ENCODE results near the gene SWI5.

Gene SWI5

GRCh38 chr9:128252317-128253139 is 23.5 kb upstream of the SWI5 start:
- no peak for DNase-seq (ENCODE audit: low read depth)

GRCh38 chr9:128253140-128253990 is 22.7 kb upstream of the SWI5 start:
- DNase-seq (ENCODE audit: low read depth): no peak

- no peak for DNase-seq (ENCODE audit: low read depth)
Measured at GRCh38 chr9:128253991-128254346, 22.1 kb upstream of the SWI5 start.

GRCh38 chr9:128254362-128254761 is 21.7 kb upstream of the SWI5 start:
- DNase-seq (ENCODE audit: low read depth): no peak

GRCh38 chr9:128254855-128255759 is 21.0 kb upstream of the SWI5 start:
- DNase-seq (ENCODE audit: low read depth): no peak

GRCh38 chr9:128257086-128257825 is 18.8 kb upstream of the SWI5 start:
- DNase-seq (ENCODE audit: low read depth): no peak

GRCh38 chr9:128257907-128258306 is 18.2 kb upstream of the SWI5 start:
- DNase-seq (ENCODE audit: low read depth): no peak

- no peak for DNase-seq (ENCODE audit: low read depth)
Measured at GRCh38 chr9:128258326-128258725, 17.8 kb upstream of the SWI5 start.

GRCh38 chr9:128259156-128259555 is 16.9 kb upstream of the SWI5 start:
- DNase-seq (ENCODE audit: low read depth): no peak

- DNase-seq (ENCODE audit: low read depth): no peak
Measured at GRCh38 chr9:128260340-128260739, 15.7 kb upstream of the SWI5 start.

- DNase-seq (ENCODE audit: low read depth): no peak
Measured at GRCh38 chr9:128262687-128263086, 13.4 kb upstream of the SWI5 start.

- no peak for DNase-seq (ENCODE audit: low read depth)
Measured at GRCh38 chr9:128265348-128265847, 10.7 kb upstream of the SWI5 start.

GRCh38 chr9:128266868-128267590 is 9.0 kb upstream of the SWI5 start:
- no peak for DNase-seq (ENCODE audit: low read depth)

- no peak for DNase-seq (ENCODE audit: low read depth)
Measured at GRCh38 chr9:128271112-128271511, 5.0 kb upstream of the SWI5 start.

GRCh38 chr9:128271512-128271911 is 4.6 kb upstream of the SWI5 start:
- DNase-seq (ENCODE audit: low read depth): no peak

GRCh38 chr9:128274245-128274644 is 1.8 kb upstream of the SWI5 start:
- no peak for DNase-seq (ENCODE audit: low read depth)

GRCh38 chr9:128275198-128276007 is 673 bp upstream of the SWI5 start, which contains the start of gene GOLGA2:
Gene GOLGA2, minus strand, starts transcription at chr9:128276007. Its CDS starts 31 bp downstream, at chr9:128275976.
- DNase-seq (ENCODE audit: low read depth): no peak

- no peak for DNase-seq (ENCODE audit: low read depth)
Measured at GRCh38 chr9:128276574-128277270, 646 bp downstream of the SWI5 start.
